SK-N-SH (cell line): Measurements from ENCODE around the gene CXADR. TPM values are rescaled to one million over a fixed set of nuclear protein-coding genes. Genes with fewer than 3 reads are reported as not detected.

Source experiments
- CTCF ChIA-PET: fragments of 300-600, 350-600 bp; formaldehyde crosslinking; extraction: SDS; loops from one replicate; lab custom pipeline; 2021; lab: Yijun Ruan, JAX
- POLR2A ChIA-PET: fragments of 350-600 bp; sonication (Branson Sonifier 250); formaldehyde crosslinking; extraction: SDS; loops from one replicate; lab custom pipeline; 2020; ENCODE audit warnings: antibody characterized with exemption, inconsistent platforms; lab: Yijun Ruan, JAX
- DNase-seq: peaks from one replicate; pipeline ENCODE4 v3.0.0; 2012
- H2AFZ ChIP-seq: fragments of 200-600 bp; sonication (generic); 2 replicates; pipeline ENCODE4 v1.8.1; 2016; ENCODE audit warnings: antibody characterized with exemption, mild to moderate bottlenecking, low read depth
- H3F3A ChIP-seq: fragments of 200-600 bp; sonication (generic); replicated peaks from 2 replicates; pipeline ENCODE3; 2016; ENCODE audit warnings: antibody characterized with exemption, mild to moderate bottlenecking; ENCODE audit not compliant: insufficient read depth
- H3K27ac ChIP-seq, 2 experiments: fragments of 200-500 bp in 1 of 2; fragments of 200-600 bp in 1 of 2; sonication (Bioruptor generic) in 1 of 2; sonication (generic), shearing (Covaris generic) in 1 of 2; 2 replicates each; pipeline versions ENCODE4 v1.5.1 to v1.6.1; 2014 to 2016; ENCODE audit warnings: low read depth in 2 of 2, inconsistent platforms in 1 of 2, low read length in 1 of 2, mild to moderate bottlenecking in 1 of 2, mixed read lengths in 1 of 2
- H3K27me3 ChIP-seq: fragments of 200-600 bp; sonication (generic), shearing (Covaris generic); 2 replicates; pipeline ENCODE4 v1.6.1; 2016; ENCODE audit warnings: mixed run types; ENCODE audit not compliant: insufficient read depth
- H3K36me3 ChIP-seq, 2 experiments: fragments of 200-500 bp in 1 of 2; fragments of 200-600 bp in 1 of 2; sonication (Bioruptor generic) in 1 of 2; sonication (generic) in 1 of 2; replicated peaks in 1 of 2; 2 replicates each; pipeline versions ENCODE3 to v1.5.1; 2014 to 2016; ENCODE audit warnings: low read length in 1 of 2, mild to moderate bottlenecking in 1 of 2; ENCODE audit not compliant: insufficient read depth in 2 of 2, control insufficient read depth in 1 of 2
- H3K4me1 ChIP-seq, 2 experiments: fragments of 200-500 bp in 1 of 2; fragments of 200-600 bp in 1 of 2; sonication (Bioruptor generic) in 1 of 2; sonication (generic), shearing (Covaris generic) in 1 of 2; 2 replicates each; pipeline versions ENCODE4 v1.5.1 to v1.6.1; 2014 to 2016; ENCODE audit warnings: low read depth in 1 of 2, low read length in 1 of 2, mixed run types in 1 of 2; ENCODE audit not compliant: insufficient read depth in 2 of 2, control insufficient read depth in 1 of 2
- H3K4me2 ChIP-seq: fragments of 200-600 bp; sonication (generic), shearing (Covaris generic); 2 replicates; pipeline ENCODE4 v1.6.1; 2017; ENCODE audit warnings: mixed run types
- H3K4me3 ChIP-seq, 2 experiments: fragments of 200-500 bp in 1 of 2; fragments of 200-600 bp in 1 of 2; sonication (Bioruptor generic) in 1 of 2; sonication (generic), shearing (Covaris generic) in 1 of 2; 2 replicates each; pipeline versions ENCODE4 v1.5.1 to v1.8.1; 2014 to 2016; ENCODE audit warnings: low read depth in 2 of 2, inconsistent platforms in 1 of 2, low read length in 1 of 2, mild to moderate bottlenecking in 1 of 2, mixed read lengths in 1 of 2, moderate library complexity in 1 of 2
- H3K79me2 ChIP-seq: fragments of 200-600 bp; sonication (generic); 2 replicates; pipeline ENCODE4 v1.8.1; 2017; ENCODE audit warnings: mild to moderate bottlenecking; ENCODE audit not compliant: insufficient read depth
- H3K9ac ChIP-seq: fragments of 200-600 bp; sonication (generic); 2 replicates; pipeline ENCODE4 v1.6.1; 2017; ENCODE audit warnings: mixed run types
- H3K9me2 ChIP-seq: fragments of 200-600 bp; sonication (generic); 2 replicates; pipeline ENCODE4 v1.6.1; 2017; ENCODE audit warnings: mixed run types
- H3K9me3 ChIP-seq: fragments of 200-600 bp; sonication (generic); 2 replicates; pipeline ENCODE4 v1.6.1; 2017; ENCODE audit warnings: mixed run types, mild to moderate bottlenecking, moderate library complexity
- H4K20me1 ChIP-seq: fragments of 200-600 bp; sonication (generic); 2 replicates; pipeline ENCODE4 v1.6.1; 2017; ENCODE audit warnings: mild to moderate bottlenecking, mixed run types; ENCODE audit not compliant: insufficient read depth
- CHD2 ChIP-seq: fragments of 150-350 bp; IDR thresholded peaks from 2 replicates; pipeline ENCODE4 v1.6.1; 2018; ENCODE audit warnings: low read length; ENCODE audit not compliant: partially characterized antibody
- CTCF ChIP-seq: fragments of 200-600 bp; sonication (generic); IDR thresholded peaks from 2 replicates; pipeline ENCODE4 v1.6.1; 2017; ENCODE audit warnings: antibody characterized with exemption, mild to moderate bottlenecking, moderate library complexity
- ELF1 ChIP-seq: IDR thresholded peaks from 2 replicates; pipeline ENCODE4 v1.4.0; 2012
- EP300 ChIP-seq, 2 experiments: IDR thresholded peaks; 2 replicates each; pipeline versions ENCODE4 v1.4.0 to v1.6.1; 2012; ENCODE audit warnings: borderline replicate concordance in 1 of 2, low read depth in 1 of 2, low read length in 1 of 2
- EZH2phosphoT487 ChIP-seq: fragments of 200-600 bp; sonication (generic); IDR thresholded peaks from 2 replicates; pipeline ENCODE4 v1.6.1; 2017; ENCODE audit warnings: low read depth, mixed run types, mild to moderate bottlenecking, antibody characterized with exemption, moderate library complexity, borderline replicate concordance
- FOSL2 ChIP-seq: IDR thresholded peaks from 2 replicates; pipeline ENCODE4 v1.4.0; 2012; ENCODE audit warnings: low read depth, mild to moderate bottlenecking, moderate library complexity, borderline replicate concordance
- FOXJ3 ChIP-seq: sonication (generic); formaldehyde crosslinking; IDR thresholded peaks from 2 replicates; pipeline ENCODE4 v1.5.1; 2020; ENCODE audit warnings: mild to moderate bottlenecking, missing genetic modification reagents
- FOXM1 ChIP-seq: IDR thresholded peaks from 2 replicates; pipeline ENCODE4 v1.4.0; 2012; ENCODE audit warnings: low read depth, mild to moderate bottlenecking
- JUND ChIP-seq: IDR thresholded peaks from 2 replicates; pipeline ENCODE4 v1.4.0; 2012
- MAX ChIP-seq: IDR thresholded peaks from 2 replicates; pipeline ENCODE4 v1.4.0; 2012; ENCODE audit warnings: low read depth
- MEF2A ChIP-seq: IDR thresholded peaks from 2 replicates; pipeline ENCODE4 v1.4.0; 2012; ENCODE audit warnings: low read depth, borderline replicate concordance
- MXI1 ChIP-seq: IDR thresholded peaks from 2 replicates; pipeline ENCODE4 v1.6.1; 2012; ENCODE audit warnings: mild to moderate bottlenecking, low read depth, low read length, improper control_type of control experiment
- NRF1 ChIP-seq: IDR thresholded peaks from 2 replicates; pipeline ENCODE4 v1.6.1; 2012; ENCODE audit warnings: low read depth, mild to moderate bottlenecking, low read length
- POLR2AphosphoS5 ChIP-seq: IDR thresholded peaks from 2 replicates; pipeline ENCODE4 v1.6.1; 2012; ENCODE audit warnings: low read depth, low read length
- RAD21 ChIP-seq: IDR thresholded peaks from 2 replicates; pipeline ENCODE4 v1.6.1; 2012; ENCODE audit warnings: mild to moderate bottlenecking, low read length
- RCOR1 ChIP-seq: fragments of 150-350 bp; IDR thresholded peaks from 2 replicates; pipeline ENCODE4 v1.6.1; 2017; ENCODE audit warnings: antibody characterized with exemption, low read length
- RXRA ChIP-seq: IDR thresholded peaks from 2 replicates; pipeline ENCODE4 v1.4.0; 2012; ENCODE audit warnings: low read depth, mild to moderate bottlenecking, borderline replicate concordance
- TCF12 ChIP-seq: IDR thresholded peaks from 2 replicates; pipeline ENCODE4 v1.4.0; 2012
- TEAD4 ChIP-seq: IDR thresholded peaks from 2 replicates; pipeline ENCODE4 v1.4.0; 2012; ENCODE audit warnings: mild to moderate bottlenecking, borderline replicate concordance; ENCODE audit not compliant: insufficient read depth
- YY1 ChIP-seq: IDR thresholded peaks from 2 replicates; pipeline ENCODE4 v1.4.0; 2012; ENCODE audit warnings: low read depth, mild to moderate bottlenecking
- WGBS: methylation state at CpG from one replicate; pipeline ENCODE4 v1.1.6; 2017; ENCODE audit warnings: low lambda C conversion rate; 5-methylcytosine and 5-hydroxymethylcytosine counted together
- polyA plus RNA-seq, 3 experiments: library from polyadenylated mRNA; depleted of rRNA; stranded (reverse); fragments of >200 nt; gene quantifications; 2 replicates each; pipeline ENCODE4 v1.2.3, GENCODE V29; 2012
- TF ChIP-seq, protein P1 (sequence below): IDR thresholded peaks from 2 replicates; pipeline ENCODE4; 2012
- TF ChIP-seq, protein P2 (sequence below): IDR thresholded peaks from 2 replicates; pipeline ENCODE4 v1.4.0; 2012; ENCODE audit warnings: low read depth, borderline replicate concordance

CXADR gene
- polyA plus RNA-seq, 1 of the 3 experiments (the other 2 are of a cell fraction): 1.1 TPM

DNA sequence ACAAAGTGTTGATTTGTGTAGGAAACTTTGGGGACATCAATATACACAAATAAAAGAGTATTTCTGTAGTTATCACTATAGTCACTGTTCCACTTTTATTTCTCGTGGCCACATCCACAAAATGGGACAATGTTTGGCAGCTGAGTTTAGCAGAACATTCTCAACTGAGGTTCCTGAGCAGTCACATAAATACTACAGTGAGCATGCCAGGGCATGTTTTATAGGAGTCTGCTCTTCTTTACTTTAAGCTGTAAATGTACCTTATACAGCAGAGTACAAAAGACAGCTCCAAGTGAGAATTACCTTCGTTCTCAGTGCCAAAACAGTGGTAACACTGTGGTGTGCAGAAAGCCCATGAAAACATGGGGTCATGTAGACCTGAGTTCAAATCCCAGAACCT, 94.8 kb downstream of the CXADR start:
- Histone ChIP-seq H3K27ac (0 out of 4 replicates have a peak overlapping the region, but pooled peaks of 1 of the 2 experiments have one; percentile 4), H4K20me1 (no peaks in the 10 kb centered on the region), H2AFZ (no peak overlapping the region), H3K4me1 (peaks cover 3 to 4% of the 10 kb centered on the region in 2 experiments; a peak in 3 of 4 replicates), H3K9me2 (no peaks in the 10 kb centered on the region), H3K27me3 (no peaks in the 10 kb centered on the region), H3F3A (peaks cover 6% of the 10 kb centered on the region), H3K36me3 (peaks cover 18 to 36% of the 10 kb centered on the region in 2 experiments), H3K79me2 (peaks cover 85% of the 10 kb centered on the region), H3K4me3 (no peak overlapping the region), H3K9ac (no peak overlapping the region), H3K4me2 (no peak overlapping the region), H3K9me3 (no peaks in the 10 kb centered on the region)
- WGBS: 97% methylated on average over 2 of the region's 2 CpGs
- ChIA-PET CTCF (interaction anchor here (0.8 kb wide), 1 partner anchor 22 kb away, joined by 5 read pairs; no protein-coding TSS in a partner anchor), POLR2A (no interaction called here)
- DNase-seq: no peak
- TF ChIP-seq TEAD4 (no peak), FOXM1 (no peak), EZH2phosphoT487 (no peak), FOXJ3 (CRISPR knock-in tag) (no peak), POLR2AphosphoS5 (no peak), RXRA (no peak), RAD21 (no peak), TCF12 (no peak), CHD2 (no peak), FOSL2 (no peak), ELF1 (no peak), YY1 (no peak), CTCF (no peak)
- TF ChIP-seq, protein P1, sequence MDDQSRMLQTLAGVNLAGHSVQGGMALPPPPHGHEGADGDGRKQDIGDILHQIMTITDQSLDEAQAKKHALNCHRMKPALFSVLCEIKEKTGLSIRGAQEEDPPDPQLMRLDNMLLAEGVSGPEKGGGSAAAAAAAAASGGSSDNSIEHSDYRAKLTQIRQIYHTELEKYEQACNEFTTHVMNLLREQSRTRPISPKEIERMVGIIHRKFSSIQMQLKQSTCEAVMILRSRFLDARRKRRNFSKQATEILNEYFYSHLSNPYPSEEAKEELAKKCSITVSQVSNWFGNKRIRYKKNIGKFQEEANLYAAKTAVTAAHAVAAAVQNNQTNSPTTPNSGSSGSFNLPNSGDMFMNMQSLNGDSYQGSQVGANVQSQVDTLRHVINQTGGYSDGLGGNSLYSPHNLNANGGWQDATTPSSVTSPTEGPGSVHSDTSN: no peak

GRCh38 chr21:17609681-17610080, 96.8 kb downstream of the CXADR start:
- peaks cover 0 to 6% of the 10 kb centered on the region in 2 experiments; a peak in 3 of 4 replicates for H3K4me1 ChIP-seq
- H3K27me3 ChIP-seq: no peaks in the 10 kb centered on the region
- WGBS: 92% methylated on average over 2 of the region's 2 CpGs
- H3F3A ChIP-seq: peaks cover 16% of the 10 kb centered on the region
- no peak overlapping the region for H2AFZ ChIP-seq
- DNase-seq: no peak
- no peaks in the 10 kb centered on the region for H3K9me3 ChIP-seq
- peaks cover 9 to 26% of the 10 kb centered on the region in 2 experiments for H3K36me3 ChIP-seq
- H3K4me2 ChIP-seq: no peak overlapping the region
- H3K27ac ChIP-seq: 0 out of 4 replicates have a peak overlapping the region, but pooled peaks of 1 of the 2 experiments have one; percentile 81
- no peaks in the 10 kb centered on the region for H4K20me1 ChIP-seq
- TF ChIP-seq MEF2A: no peak
- TF ChIP-seq, protein P2, sequence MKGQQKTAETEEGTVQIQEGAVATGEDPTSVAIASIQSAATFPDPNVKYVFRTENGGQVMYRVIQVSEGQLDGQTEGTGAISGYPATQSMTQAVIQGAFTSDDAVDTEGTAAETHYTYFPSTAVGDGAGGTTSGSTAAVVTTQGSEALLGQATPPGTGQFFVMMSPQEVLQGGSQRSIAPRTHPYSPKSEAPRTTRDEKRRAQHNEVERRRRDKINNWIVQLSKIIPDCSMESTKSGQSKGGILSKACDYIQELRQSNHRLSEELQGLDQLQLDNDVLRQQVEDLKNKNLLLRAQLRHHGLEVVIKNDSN: no peak
- no peak for TF ChIP-seq FOSL2
- TF ChIP-seq RCOR1: no peak
- no peak for TF ChIP-seq TCF12
- TF ChIP-seq YY1: no peak
- no peak for TF ChIP-seq MAX
- TF ChIP-seq POLR2AphosphoS5: no peak
- TF ChIP-seq TEAD4: no peak
- TF ChIP-seq NRF1: no peak
- no peak for TF ChIP-seq CTCF
- no peak for TF ChIP-seq MXI1
- no peak for TF ChIP-seq EP300 (IDR thresholded peaks at IDR 0.05; ENCODE audit: borderline replicate concordance in 1 of 2, low read depth in 1 of 2, low read length in 1 of 2)
- no peak for TF ChIP-seq JUND
- no peak for TF ChIP-seq EZH2phosphoT487
- TF ChIP-seq CHD2: no peak
- H3K9ac ChIP-seq: no peak overlapping the region
- peaks cover 74% of the 10 kb centered on the region for H3K79me2 ChIP-seq
- H3K4me3 ChIP-seq: no peak overlapping the region
- ChIA-PET CTCF (interaction anchor here (1.0 to 1.5 kb wide), 3 partner anchors 24 to 222 kb away, joined by 3 to 4 read pairs (median 4); partner anchors contain the start of gene CXADR), POLR2A (no interaction called here)
- no peaks in the 10 kb centered on the region for H3K9me2 ChIP-seq
